ENCODE data around the gene NEK4.

NEK4 gene

DNA sequence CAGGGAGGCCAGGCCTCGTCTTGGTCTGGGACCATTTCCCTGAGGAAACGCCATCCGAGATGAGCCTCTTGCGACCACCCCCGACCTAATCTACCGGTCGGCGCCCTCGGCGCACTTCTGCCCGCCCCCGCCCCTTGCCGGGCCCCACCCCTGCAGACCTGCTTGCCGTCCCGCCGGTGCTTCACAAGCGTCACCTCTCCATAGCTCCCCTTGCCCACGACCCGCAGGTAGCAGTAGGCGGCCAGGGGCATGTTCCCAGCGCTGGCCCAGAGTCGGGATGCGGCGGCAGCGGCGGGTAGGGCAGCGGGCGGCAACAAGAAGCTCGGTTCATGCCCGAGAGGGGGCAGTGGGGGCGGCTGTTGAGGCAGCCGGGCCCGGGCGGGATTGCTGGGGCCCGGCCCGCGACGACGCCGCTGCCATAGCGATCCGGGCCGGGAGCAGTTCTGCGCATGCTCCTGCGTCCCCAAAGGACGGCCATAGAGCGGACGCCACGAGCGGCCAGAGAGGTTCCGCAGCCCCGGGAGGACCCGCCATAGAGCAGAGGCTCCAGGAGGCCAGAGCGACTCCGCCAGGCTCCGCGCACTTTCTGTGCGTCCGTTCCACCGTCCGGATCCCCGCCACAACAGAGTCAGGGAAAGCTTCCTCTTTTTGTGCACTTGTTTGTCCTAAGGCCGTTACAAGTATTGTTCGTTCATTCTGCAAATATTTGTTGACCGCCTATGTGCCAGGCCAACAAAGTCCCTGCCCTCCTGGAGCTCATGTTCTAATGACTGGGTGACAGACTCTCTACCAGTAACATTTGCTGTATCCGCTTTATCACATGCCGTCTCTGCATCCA is at the start of gene NEK4:
TSS of gene NEK4 (minus strand) at position 445 of the 838 bp plus-strand sequence. CDS start at position 251, 194 bp downstream.
- peak; percentile 20 to 77 for DNase-seq

DNA sequence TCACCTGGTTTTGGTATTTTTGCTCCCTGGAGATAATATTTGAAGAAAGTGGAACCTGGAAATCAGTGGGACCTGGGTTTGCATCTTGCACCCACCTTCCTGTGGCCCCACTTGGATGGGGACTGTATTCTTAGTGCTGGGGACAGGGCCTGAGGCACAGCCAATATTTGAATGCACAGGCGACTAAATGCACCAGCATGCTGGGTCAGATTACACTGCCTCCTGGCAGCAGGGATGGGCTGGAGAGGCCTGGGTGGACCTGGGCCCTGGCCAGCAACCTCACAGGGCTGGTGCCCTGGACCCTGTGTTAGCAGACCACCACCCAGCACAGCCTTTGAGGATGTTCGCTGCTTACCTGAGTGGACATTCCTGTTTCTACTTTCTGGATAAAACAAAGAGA is 49.2 kb upstream of the NEK4 start:
- DNase-seq, result no peak

DNA sequence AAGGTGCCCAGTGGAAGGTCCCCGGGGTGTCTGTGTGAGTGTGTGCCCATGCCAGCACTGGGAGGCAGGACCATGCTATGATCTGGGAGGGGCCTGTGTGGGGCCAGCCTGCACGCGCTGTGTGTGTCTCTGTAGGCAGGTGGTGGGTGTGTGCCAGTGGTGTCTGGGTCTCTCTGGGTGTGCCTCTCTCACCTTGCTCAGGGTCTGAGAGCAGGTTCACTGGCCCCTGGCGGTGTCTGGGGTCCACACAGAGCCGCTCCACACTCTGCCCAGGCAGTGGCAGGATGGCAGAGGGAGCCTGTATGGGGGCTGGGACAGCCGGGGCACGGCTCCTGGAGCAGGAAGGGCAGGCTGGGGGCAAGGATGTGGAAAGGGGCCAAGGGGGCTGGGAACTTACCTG is 47.1 kb upstream of the NEK4 start:
- no peak for DNase-seq

DNA sequence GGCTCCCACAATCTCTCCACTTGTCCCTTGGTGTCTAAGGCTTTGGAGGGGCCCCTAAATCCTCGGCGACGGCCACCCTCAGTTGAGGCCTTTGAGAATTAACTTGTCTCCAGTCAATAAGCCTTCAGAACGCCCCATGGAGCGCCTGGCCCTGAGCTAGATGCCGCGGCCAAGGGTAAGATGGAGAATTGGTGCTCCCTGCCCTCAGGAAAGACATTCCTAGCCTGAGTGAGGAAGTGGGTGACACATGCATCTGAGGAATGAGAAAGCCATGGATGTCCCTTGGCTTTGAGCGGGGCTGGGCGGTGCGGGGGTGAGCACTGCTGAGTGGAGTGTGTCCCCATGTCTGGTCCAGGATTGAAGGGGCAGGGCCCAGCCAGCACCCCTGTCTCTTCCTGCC is 46.5 kb upstream of the NEK4 start:
- no peak for DNase-seq

DNA sequence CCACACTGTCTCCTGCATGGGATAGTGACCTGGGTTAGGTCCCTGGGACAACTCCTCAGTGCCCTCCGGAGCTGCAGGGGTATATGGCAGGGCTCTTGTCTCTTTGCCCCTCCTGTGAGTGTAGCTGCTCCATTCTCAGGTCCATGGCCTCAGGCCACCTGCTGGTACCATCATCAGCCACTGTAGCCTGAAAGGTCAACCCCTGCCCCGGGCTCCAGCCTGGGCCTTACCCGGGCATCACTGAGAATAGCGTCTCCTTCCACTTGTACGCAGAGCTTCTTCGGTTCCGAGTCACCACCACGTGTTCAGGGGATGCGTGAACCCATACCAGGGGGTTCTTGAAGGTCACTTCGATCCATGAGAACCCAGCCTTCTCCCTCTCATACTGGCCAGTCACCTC is 45.9 kb upstream of the NEK4 start:
- no peak for DNase-seq

DNA sequence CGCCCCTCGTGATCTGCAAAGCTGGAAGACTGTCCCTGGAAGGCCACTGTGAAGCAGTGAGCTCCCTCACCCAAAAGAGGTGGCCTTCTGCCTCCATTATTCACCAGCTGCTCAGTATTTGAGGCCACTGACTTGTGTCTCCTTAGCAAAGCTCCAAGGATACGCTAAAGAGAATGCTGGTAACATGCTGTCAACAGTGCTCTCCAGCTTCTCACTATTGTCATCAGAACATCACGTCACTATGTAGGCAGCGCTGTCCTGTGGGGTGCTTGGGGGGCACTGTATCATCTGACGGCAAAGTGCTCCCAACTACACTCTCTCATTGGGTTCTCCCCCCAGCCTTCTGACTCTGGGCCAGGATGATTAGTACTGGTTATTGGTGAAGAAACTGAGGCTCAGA is 45.5 kb upstream of the NEK4 start:
- DNase-seq, result no peak

DNA sequence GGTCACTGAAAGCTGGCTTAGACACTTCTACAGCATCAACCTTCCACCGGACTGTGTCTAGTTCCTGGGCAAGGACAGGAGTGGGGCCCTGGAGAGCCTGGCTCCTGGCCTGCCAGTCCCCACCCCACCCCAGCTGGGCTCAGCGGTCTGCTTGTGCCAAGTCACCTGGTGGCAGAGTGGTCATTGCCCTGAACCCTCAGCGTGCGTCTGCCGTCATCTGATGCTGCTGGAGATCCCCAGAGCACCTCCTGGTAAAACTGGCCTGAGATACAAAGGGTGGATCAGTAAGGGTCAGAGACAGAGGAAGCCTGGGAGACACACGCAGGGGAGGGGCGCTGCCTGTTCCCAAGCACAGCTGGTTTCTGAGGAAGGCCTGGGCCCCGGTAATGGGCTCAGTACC is 43.1 kb upstream of the NEK4 start:
- DNase-seq, result no peak

DNA sequence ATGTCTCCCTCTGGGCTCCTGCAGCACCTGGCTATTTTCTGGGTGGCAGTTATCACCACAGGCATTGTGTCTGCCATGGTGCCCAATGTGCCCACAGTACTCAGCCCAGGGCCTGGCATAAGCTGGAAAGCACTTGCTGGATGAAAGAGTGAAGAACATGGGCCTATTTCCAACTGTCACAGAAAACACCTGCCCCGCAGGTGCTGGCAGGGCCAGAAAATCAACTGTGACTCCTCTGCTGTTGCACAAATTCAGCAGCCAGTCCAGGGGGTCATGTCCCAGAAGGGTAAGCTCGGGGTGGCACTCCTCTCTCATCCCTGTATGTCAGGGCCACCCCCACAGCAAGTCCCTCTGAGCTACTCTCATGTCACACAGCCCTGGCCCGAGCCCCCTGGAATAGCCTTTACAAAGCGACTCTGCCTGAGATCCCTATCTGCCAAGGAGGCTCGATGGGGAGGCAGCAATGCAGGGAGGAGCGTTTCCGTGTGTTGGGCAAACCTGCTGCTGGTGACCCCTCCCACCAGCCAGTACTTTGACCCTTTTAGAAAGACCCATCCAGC is 40.8 kb upstream of the NEK4 start:
- no peak for DNase-seq

DNA sequence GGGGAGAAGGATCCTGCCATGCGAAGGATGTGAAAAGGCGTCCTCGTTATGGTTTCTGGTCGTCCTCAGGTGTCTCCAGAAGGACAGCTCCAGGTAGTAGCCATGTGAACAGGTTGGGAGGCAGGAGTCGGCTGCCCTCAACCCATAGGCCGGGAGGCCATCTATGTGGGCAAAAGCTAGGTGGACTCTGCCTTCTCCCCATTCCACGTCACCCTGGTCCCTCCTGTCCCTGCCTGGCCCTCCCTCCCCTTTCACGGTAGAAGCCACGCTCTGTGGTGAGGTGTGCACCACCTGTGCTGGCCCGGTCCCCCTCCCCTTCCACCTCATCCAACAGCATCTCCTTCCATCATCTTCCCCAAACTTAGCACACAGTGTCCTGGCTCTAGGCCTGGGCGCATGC is 40.2 kb upstream of the NEK4 start:
- no peak for DNase-seq

DNA sequence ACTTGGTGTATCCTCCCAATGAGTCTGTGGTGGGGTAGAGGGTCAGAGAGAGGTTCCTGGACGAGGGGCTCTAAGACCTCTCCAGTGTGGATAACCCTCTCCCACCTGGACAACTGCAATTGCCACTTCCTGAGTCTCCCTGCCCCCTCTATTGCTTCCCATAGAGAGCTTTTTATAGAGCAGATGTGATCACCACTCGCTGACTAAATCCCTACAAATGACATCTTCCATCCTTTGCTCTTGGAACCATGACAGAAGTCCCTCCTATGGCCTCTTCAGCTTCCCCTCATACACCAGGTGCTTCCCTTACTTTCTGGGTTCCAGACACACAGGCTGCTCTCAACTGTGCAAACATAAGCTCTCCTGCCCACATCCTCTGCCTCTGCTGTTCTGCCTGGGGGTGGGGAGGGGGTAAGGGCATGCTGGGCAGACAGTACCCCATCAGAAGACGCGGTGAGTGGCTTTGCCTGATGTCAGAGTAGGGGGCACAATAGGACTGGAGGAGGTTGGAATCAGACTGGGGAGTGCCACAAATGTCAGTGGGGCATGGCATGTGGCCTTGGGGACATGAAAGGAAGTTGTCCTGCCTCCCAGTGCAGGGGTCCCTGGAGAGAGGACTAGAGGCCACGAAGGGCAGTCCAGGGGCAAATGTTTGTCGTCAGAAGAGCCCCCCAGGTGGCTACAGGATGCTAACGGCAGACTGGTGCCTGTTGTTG is 39.1 kb upstream of the NEK4 start:
- no peak for DNase-seq

DNA sequence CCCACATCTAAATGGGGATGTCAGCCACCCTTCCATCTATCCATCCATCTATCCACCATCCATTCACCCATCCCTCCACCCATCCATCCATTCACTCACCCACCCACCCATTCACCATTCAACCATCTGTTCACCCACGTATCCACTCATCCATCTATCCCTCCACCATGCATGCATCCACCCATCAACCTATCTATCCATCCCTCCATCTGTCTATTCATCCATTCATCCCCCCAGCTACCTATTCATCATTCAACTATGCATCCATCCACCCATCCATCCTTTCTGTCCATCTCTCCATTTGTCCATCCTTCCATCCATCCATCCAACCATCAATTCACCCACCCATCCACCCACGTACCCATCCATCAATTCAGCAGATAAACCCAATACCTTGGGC is 38.4 kb upstream of the NEK4 start:
- DNase-seq, result no peak

DNA sequence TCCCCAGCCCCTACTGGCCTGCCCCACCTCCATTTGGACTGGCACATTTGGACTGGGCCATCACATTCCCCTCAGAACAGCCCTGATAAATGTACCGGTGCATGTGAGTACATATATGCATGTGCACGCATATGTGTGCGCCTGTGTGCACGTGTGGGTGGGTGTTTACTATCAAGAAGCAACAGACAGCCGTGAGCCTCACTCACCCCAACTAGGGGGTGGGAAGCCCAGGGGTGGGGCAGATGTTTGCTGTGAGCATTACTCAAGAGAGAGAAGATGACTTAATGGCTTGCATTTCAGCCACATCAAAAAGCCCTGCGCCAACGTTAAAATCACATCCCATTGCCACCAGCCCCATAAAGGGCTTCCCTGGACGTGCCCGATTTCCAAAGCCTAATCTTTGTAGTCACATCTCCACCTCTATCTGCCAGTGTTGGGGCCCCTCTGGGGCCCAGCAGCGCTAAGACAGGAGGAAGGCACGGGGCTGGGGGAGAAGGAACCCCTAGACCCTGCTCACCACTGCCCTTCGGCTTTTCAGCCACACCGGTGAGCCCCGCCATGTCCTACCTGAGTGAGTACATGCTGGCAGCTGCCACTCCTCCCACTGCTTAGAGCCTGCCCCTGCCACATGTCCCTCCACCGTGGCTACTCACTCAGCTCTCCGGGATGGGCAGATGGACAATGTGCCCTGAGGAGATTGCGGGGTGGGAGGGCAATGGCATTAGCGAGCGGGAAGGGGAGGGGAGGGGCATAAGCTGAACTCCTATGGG is 34.7 kb upstream of the NEK4 start:
- no peak for DNase-seq

DNA sequence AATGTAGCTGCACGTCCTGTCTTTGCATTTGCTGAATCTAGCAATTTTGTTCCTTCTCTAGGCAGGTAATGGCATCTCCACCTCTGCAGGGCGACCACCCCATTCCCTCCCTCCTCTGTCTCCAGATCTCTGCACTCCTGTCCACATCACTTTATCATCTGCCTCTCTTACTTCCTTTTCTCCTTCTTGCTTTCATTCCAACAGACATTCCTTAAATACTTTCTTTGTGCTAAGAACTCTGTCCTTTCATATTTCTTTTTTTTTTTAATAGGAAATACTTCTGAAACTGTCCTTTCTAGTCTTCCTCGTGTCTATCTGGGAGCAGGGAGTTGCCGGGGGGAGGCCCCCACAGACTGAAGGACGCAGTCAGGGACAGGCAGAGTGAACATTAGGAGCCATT is 31.1 kb upstream of the NEK4 start:
- DNase-seq, result no peak

DNA sequence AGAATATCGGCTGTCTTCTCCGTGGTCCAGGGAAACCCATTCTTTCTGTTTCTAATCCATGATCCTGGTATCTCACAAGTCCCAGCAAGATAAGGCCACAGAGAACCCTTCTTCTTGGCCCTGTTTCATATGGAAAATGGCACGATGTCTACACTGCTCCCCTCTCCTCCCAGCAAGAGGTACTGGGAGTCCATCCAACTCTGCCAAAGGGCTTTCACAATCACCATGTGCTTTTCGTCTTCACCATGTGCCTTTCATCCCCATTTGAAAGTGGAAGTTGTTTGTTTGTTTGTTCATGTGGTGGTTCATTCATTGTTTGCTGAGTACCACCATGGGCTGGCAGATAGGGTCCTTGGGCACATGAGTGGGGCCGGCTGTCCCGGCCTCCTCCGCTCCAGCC is 29.3 kb upstream of the NEK4 start:
- no peak for DNase-seq

DNA sequence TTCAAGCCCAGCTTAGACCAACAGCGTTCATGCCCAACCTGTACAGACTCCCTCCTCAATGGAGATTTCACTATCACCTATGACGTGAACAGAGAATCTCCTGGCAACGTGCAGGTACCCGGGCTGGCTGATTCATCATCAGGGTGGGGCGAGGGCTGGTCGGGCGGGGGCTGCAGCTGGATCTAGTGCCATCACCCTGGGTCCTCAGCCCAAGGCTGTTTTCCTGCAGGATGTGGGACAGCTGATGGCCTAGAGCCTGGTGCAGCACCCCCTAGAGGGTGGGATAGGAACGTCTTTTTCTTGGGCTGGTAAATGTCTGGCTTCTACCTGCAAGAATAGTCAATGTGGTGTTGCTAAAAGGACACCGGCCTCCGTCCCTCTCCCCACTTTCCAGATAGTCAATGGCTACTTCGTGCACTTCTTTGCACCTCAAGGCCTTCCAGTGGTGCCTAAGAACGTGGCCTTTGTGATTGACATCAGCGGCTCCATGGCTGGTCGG is 28.3 kb upstream of the NEK4 start:
- DNase-seq, result no peak

DNA sequence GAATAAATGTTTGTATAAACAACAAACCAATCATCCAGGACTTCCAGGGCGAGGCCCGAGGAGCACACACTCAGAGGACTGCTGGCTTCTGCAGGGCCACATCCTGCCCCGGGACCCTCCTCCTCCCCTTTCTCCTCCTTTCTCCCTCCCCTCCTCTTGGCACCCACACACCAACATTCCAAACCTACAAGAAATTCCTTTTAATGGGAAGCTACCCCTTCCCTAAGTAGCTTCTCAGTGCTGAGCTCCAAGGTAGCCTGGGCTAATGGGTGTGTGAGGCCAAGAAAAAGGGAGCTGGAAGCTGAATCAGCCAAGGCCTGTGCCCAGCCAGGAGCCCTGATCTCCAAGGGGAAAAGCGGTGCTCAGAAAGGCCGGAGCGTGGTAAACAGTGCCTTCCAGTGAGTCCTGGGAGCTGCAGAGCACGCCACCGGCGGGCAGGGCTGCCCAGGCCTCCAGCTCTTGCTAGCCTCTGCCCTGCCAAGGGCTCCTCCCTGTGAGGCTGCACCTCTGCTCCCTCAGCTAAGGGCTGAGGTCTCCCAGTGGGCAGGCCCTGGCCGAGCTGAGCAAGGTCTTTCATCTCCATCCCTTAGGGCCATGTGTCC is 27.7 kb upstream of the NEK4 start:
- no peak for DNase-seq

DNA sequence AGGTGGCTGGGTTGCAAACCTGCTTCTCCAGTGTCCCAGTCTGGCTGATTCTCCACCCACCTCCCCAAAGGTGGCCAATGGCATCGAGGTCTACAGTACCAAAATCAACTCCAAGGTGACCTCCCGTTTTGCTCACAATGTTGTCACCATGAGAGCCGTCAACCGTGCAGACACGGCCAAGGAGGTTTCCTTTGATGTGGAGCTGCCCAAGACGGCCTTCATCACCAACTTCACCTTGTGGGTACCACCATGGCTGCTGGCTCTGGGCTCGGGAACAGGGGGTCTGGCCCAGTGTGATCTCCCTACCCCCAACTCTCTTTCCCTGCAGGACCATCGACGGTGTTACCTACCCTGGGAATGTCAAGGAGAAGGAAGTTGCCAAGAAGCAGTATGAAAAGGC is 25.7 kb upstream of the NEK4 start:
- DNase-seq, result no peak

DNA sequence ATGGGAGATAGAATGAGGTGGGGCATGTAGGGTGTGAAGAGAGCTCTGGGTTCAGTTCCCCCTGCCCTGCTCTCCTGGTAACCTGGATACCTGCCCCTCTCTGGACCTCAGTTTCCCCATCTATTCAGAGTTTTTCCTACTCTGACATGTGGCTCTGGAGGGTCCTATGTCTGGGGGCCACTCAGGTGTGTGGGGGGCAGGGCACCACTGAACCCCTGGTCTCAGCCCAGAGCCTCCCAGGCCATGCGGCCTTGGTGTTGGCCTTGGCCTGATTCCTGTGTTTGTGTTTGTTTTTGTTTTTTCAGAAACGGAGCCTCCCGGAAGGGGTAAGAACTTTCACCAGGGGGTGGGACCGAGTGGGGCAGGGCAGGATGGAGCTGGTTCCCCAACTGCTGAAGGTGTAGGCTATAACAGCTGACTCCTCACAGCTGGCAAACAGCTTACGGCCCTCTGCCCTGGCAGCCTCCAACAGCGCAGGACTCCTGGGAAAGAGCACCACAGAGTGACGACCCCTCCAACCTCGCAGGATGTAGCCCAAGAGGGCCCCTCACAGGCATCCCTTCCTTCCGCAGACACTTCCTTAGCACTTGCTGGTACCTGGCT is 24.7 kb upstream of the NEK4 start:
- no peak for DNase-seq

DNA sequence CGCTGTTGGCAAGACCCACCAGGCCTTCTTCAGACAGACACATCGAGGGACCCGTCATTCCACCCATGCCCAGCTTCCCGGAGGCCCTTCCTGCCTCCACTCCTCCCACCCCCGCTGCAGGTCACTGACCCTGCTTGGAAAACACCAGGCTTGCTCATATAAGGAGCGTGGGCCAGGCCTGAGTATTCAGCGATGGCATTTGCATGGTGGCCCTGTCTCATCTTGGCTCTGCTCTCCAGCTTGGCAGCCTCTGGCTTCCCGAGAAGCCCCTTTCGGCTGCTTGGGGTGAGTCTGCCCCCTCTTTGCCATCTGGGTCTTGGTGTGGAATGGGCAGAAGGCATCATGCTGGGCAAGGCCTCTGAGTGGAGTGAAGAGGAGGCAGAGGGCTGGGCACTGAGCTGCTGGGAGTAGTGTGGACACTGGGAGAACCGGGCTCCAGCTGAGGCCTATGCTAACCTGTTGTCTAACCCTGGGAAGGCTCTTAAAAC is 23.9 kb upstream of the NEK4 start, which contains the start of gene ITIH3:
TSS of gene ITIH3 (plus strand) at position 185 of the 488 bp plus-strand sequence. CDS start at position 193, 8 bp downstream.
- DNase-seq, result no peak

DNA sequence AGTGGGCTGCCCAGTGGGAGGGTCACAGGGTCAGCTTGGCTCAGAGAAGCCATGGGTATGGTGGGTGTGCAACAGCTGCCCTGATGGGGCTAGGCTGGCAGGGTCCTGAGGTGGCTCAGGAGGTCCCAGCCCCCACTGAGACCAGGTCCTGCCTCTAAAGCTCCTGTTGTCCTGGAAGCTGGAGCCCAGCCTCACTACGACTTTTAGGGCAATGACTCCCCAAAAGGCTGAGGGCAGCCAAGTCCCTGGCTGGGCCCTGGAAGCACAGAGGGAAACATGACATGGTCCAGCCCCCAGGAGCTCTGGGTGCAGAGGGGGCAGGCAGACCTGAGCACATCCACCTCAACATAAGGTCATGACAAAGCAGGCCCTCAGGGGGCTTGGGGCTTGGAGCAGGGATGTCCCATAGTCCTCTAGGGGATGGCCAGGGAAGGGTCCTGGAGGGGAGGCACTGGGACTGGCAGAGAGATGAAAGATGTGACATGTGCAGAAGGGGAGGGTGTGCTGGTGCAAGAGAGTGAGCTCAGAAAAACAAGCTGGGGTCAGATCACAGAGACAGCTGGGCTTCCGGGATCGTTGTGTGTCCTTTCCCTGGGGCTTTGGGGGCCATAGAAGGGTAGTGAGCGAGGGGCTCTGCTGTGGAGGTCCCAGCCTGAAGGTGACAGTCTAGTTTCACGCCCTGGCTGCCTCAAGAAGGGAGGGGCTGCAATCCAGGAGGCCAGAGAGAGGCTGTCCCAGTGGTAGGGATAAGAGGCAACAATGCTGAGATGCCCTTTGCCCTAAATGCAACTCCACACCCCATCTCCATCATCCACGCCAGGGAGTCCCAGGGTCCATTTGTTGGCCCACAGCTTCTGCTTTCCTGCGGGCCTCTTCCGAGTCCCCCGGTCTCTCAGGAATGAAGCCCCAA is 23.2 kb upstream of the NEK4 start:
- no peak for DNase-seq
